CD4-positive, CD25-positive, alpha-beta regulatory T cell (primary cell): Measurements from ENCODE around the gene USP15. TPM values are rescaled to one million over a fixed set of nuclear protein-coding genes. Genes with fewer than 3 reads are reported as not detected.

ENCODE experiments used
- ATAC-seq, 2 donors: fragments of 150-1000 bp; cut with Tn5 transposase; one replicate each; pipeline ENCODE4 v1.10.0; 2021; ENCODE audit warnings: low read depth in 2 of 2, moderate number of reproducible peaks in 2 of 2, moderate library complexity in 1 of 2
- DNase-seq, 3 donors: peaks; one replicate each; pipeline versions ENCODE4 v3.0.0 to v3.0.0-alpha.2; 2012 to 2022; ENCODE audit warnings: mixed read lengths in 1 of 3
- H3K27ac ChIP-seq: one replicate; pipeline ENCODE4 v1.7.0; 2013; ENCODE audit warnings: mild to moderate bottlenecking, low read length; ENCODE audit not compliant: insufficient read depth, poor library complexity, severe bottlenecking
- H3K27me3 ChIP-seq: one replicate; pipeline ENCODE4 v1.7.0; 2013; ENCODE audit warnings: low read length; ENCODE audit not compliant: control insufficient read depth, insufficient read depth
- H3K36me3 ChIP-seq: one replicate; pipeline ENCODE4 v1.7.0; 2013; ENCODE audit warnings: mild to moderate bottlenecking, low read length, moderate library complexity; ENCODE audit not compliant: control insufficient read depth, insufficient read depth
- H3K4me1 ChIP-seq: 2 replicates; pipeline ENCODE4 v1.7.0; 2013; ENCODE audit warnings: mild to moderate bottlenecking, low read length; ENCODE audit not compliant: insufficient read depth, control insufficient read depth, poor library complexity, severe bottlenecking
- H3K4me3 ChIP-seq: one replicate; pipeline ENCODE4 v1.7.0; 2013; ENCODE audit warnings: low read depth, mild to moderate bottlenecking, low read length, moderate library complexity
- H3K9me3 ChIP-seq, 2 experiments: 1 replicate in 1 of 2; 2 replicates in 1 of 2; pipeline ENCODE4 v1.7.0; 2013; ENCODE audit warnings: low read length in 2 of 2, mild to moderate bottlenecking in 1 of 2, moderate library complexity in 1 of 2; ENCODE audit not compliant: control insufficient read depth in 2 of 2
- H3K27ac Mint-ChIP-seq, 3 donors: one replicate each; pipeline ENCODE4 v1.8.0; 2020 to 2022; ENCODE audit warnings: mild to moderate bottlenecking in 3 of 3, mixed read lengths in 3 of 3, moderate library complexity in 2 of 3
- H3K27me3 Mint-ChIP-seq: one replicate; pipeline ENCODE4 v1.8.0; 2022; ENCODE audit warnings: mild to moderate bottlenecking, mixed read lengths
- H3K36me3 Mint-ChIP-seq: one replicate; pipeline ENCODE4 v1.8.0; 2020; ENCODE audit warnings: mixed read lengths
- H3K4me1 Mint-ChIP-seq, 4 donors: one replicate each; pipeline ENCODE4 v1.8.0; 2020 to 2022; ENCODE audit warnings: mixed read lengths in 4 of 4, mild to moderate bottlenecking in 1 of 4
- H3K4me3 Mint-ChIP-seq, 4 donors: one replicate each; pipeline ENCODE4 v1.8.0; 2020 to 2022; ENCODE audit warnings: mild to moderate bottlenecking in 4 of 4, mixed read lengths in 4 of 4, moderate library complexity in 3 of 4
- H3K9me3 Mint-ChIP-seq, 7 donors: one replicate each; pipeline ENCODE4 v1.8.0; 2020 to 2022; ENCODE audit warnings: mixed read lengths in 7 of 7, mild to moderate bottlenecking in 3 of 7, moderate library complexity in 2 of 7
- polyA plus RNA-seq, 4 donors: library from polyadenylated mRNA; unstranded; fragments of 300-500 nt; fragmentation: Illumina TruSeq; gene quantifications; one replicate each; pipeline ENCODE4 v1.2.3, GENCODE V29; 2021
- total RNA-seq: library from RNA; stranded (reverse); gene quantifications from one replicate; pipeline ENCODE4 v1.2.3, GENCODE V29; 2022

The USP15 gene
- total and polyA plus RNA-seq, 5 donors from 2014 or later = 183 to 417 (median 213) TPM

GRCh38 chr12:62401631-62402030 is 141.4 kb downstream of the USP15 start:
- no peak for ATAC-seq
- no peak overlapping the region for H3K4me3 Mint-ChIP-seq
- no peaks in the 10 kb centered on the region for H3K9me3 ChIP-seq
- no peaks in the 10 kb centered on the region for H3K27me3 Mint-ChIP-seq
- H3K36me3 Mint-ChIP-seq = peaks cover 42% of the 10 kb centered on the region
- no peaks in the 10 kb centered on the region for H3K9me3 Mint-ChIP-seq
- no peaks in the 10 kb centered on the region for H3K4me1 ChIP-seq
- peaks cover 87% of the 10 kb centered on the region for H3K36me3 ChIP-seq
- no peaks in the 10 kb centered on the region for H3K27me3 ChIP-seq
- no peak overlapping the region for H3K4me3 ChIP-seq
- H3K4me1 Mint-ChIP-seq = peaks cover 15 to 32% (median 30%) of the 10 kb centered on the region in 4 donors
- no peak for DNase-seq
- no peak overlapping the region for H3K27ac ChIP-seq
- no peak overlapping the region for H3K27ac Mint-ChIP-seq

GRCh38 chr12:62403031-62403430 is 142.8 kb downstream of the USP15 start:
- peak overlapping the region in 2 of 3 donors; percentile 11 to 52 for H3K27ac Mint-ChIP-seq
- Histone ChIP-seq H3K9me3 (no peaks in the 10 kb centered on the region), H3K36me3 (peaks cover 85% of the 10 kb centered on the region), H3K27ac (no peak overlapping the region), H3K27me3 (no peaks in the 10 kb centered on the region), H3K4me3 (no peak overlapping the region), H3K4me1 (no peaks in the 10 kb centered on the region)
- no peaks in the 10 kb centered on the region for H3K9me3 Mint-ChIP-seq
- no peak for DNase-seq
- no peak for ATAC-seq
- H3K36me3 Mint-ChIP-seq = peaks cover 41% of the 10 kb centered on the region
- H3K27me3 Mint-ChIP-seq = no peaks in the 10 kb centered on the region
- H3K4me1 Mint-ChIP-seq = peaks cover 16 to 37% (median 31%) of the 10 kb centered on the region in 4 donors
- H3K4me3 Mint-ChIP-seq = no peak overlapping the region

GRCh38 chr12:62407587-62407986 is 147.4 kb downstream of the USP15 start:
- Histone ChIP-seq H3K27me3 (no peaks in the 10 kb centered on the region), H3K9me3 (no peaks in the 10 kb centered on the region), H3K27ac (no peak overlapping the region), H3K36me3 (peaks cover 49% of the 10 kb centered on the region), H3K4me1 (no peaks in the 10 kb centered on the region), H3K4me3 (no peak overlapping the region)
- Mint-ChIP-seq H3K4me1 (peaks cover 3 to 20% (median 13%) of the 10 kb centered on the region in 4 donors), H3K27ac (peak overlapping the region; percentile 15 to 21 (median 15)), H3K4me3 (no peak overlapping the region), H3K36me3 (peaks cover 26% of the 10 kb centered on the region), H3K9me3 (no peaks in the 10 kb centered on the region), H3K27me3 (no peaks in the 10 kb centered on the region)
- DNase-seq = no peak
- no peak for ATAC-seq

- ATAC-seq = no peak
- H3K27me3 Mint-ChIP-seq = no peaks in the 10 kb centered on the region
- Histone ChIP-seq H3K27me3 (no peaks in the 10 kb centered on the region), H3K9me3 (no peaks in the 10 kb centered on the region), H3K4me3 (no peak overlapping the region), H3K4me1 (no peaks in the 10 kb centered on the region), H3K27ac (no peak overlapping the region), H3K36me3 (peaks cover 35% of the 10 kb centered on the region)
- peaks cover 13% of the 10 kb centered on the region for H3K36me3 Mint-ChIP-seq
- no peaks in the 10 kb centered on the region for H3K9me3 Mint-ChIP-seq
- no peak overlapping the region for H3K27ac Mint-ChIP-seq
- no peak overlapping the region for H3K4me3 Mint-ChIP-seq
- peaks cover 7 to 14% (median 10%) of the 10 kb centered on the region in 4 donors for H3K4me1 Mint-ChIP-seq
- DNase-seq = no peak
These were observed 148.9 kb downstream of the USP15 start for GRCh38 chr12:62409068-62409467.

GRCh38 chr12:62414180-62414579 is 154.0 kb downstream of the USP15 start:
- peak overlapping the region in 1 of 4 donors; percentile 61 for H3K4me3 Mint-ChIP-seq
- Histone ChIP-seq H3K27me3 (no peaks in the 10 kb centered on the region), H3K4me3 (no peak overlapping the region), H3K4me1 (no peaks in the 10 kb centered on the region), H3K36me3 (no peaks in the 10 kb centered on the region), H3K9me3 (no peaks in the 10 kb centered on the region), H3K27ac (no peak overlapping the region)
- H3K27ac Mint-ChIP-seq = peak overlapping the region in 1 of 3 donors; percentile 63
- no peak for DNase-seq
- H3K27me3 Mint-ChIP-seq = peaks cover 3% of the 10 kb centered on the region
- H3K9me3 Mint-ChIP-seq = peaks cover 0 to 4% (median 3%) of the 10 kb centered on the region in 7 donors
- no peak for ATAC-seq
- peaks cover 3% of the 10 kb centered on the region for H3K36me3 Mint-ChIP-seq
- peaks cover 5 to 17% (median 12%) of the 10 kb centered on the region in 4 donors for H3K4me1 Mint-ChIP-seq

- Histone ChIP-seq H3K27ac (no peak overlapping the region), H3K27me3 (peaks cover 7% of the 10 kb centered on the region), H3K4me3 (no peak overlapping the region), H3K36me3 (no peaks in the 10 kb centered on the region), H3K4me1 (no peaks in the 10 kb centered on the region), H3K9me3 (peaks cover 22 to 33% of the 10 kb centered on the region in 2 experiments)
- peaks cover 18% of the 10 kb centered on the region for H3K27me3 Mint-ChIP-seq
- H3K4me3 Mint-ChIP-seq = no peak overlapping the region
- no peaks in the 10 kb centered on the region for H3K4me1 Mint-ChIP-seq
- DNase-seq (no peak), ATAC-seq (no peak)
- peaks cover 9% of the 10 kb centered on the region for H3K36me3 Mint-ChIP-seq
- H3K27ac Mint-ChIP-seq = peak overlapping the region in 1 of 3 donors; percentile 6
- H3K9me3 Mint-ChIP-seq = peaks cover 3 to 50% (median 16%) of the 10 kb centered on the region in 7 donors
These were observed 165.9 kb downstream of the USP15 start for GRCh38 chr12:62426089-62426488.

GRCh38 chr12:62429457-62429856 is 169.3 kb downstream of the USP15 start:
- Mint-ChIP-seq H3K36me3 (no peaks in the 10 kb centered on the region), H3K27ac (no peak overlapping the region), H3K9me3 (peaks cover 0 to 23% (median 9%) of the 10 kb centered on the region in 7 donors), H3K27me3 (peaks cover 35% of the 10 kb centered on the region), H3K4me1 (peaks cover 0 to 2% (median 0%) of the 10 kb centered on the region in 4 donors), H3K4me3 (no peak overlapping the region)
- peaks cover 2% of the 10 kb centered on the region for H3K4me1 ChIP-seq
- ATAC-seq (no peak), DNase-seq (no peak)
- peaks cover 13% of the 10 kb centered on the region for H3K27me3 ChIP-seq
- H3K4me3 ChIP-seq = no peak overlapping the region
- H3K9me3 ChIP-seq = peaks cover 15 to 24% of the 10 kb centered on the region in 2 experiments
- H3K36me3 ChIP-seq = no peaks in the 10 kb centered on the region
- H3K27ac ChIP-seq = no peak overlapping the region
